OCI-LY3 (cell line): ENCODE measurements around the gene TCF25.

Experiments used
- EZH2phosphoT487 ChIP-seq: fragments of 200-600 bp; shearing (Covaris generic); IDR thresholded peaks from 2 replicates; pipeline ENCODE4 v1.6.1; 2018; ENCODE audit warnings: antibody characterized with exemption, mixed run types, low read depth
- TF ChIP-seq, protein P1 (sequence below): fragments of 200-600, 300-600 bp; sonication (generic); IDR thresholded peaks from 2 replicates; pipeline ENCODE4 v1.5.1; 2014; ENCODE audit warnings: antibody characterized with exemption, low read length, low read depth

DNA sequence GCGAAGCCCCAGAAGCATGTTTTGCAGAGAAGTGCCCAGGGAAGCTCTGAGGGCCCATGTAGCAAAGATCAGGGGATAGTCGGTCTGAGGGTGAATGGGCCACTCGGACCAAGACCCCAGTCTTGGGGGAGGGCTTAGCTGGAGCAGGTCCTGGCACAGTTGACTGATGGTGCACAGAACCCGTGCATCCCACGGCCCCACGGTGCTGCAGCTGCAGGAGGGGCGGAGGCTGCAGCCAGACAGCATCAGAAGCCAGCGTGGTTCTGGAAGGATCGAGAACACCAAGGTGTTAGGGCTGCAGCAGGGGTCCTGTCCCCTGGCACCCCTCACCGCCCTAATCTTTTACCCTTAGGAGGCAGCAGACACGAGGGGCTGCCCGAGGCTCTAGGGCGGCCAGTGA is 38.8 kb downstream of the TCF25 start:
- TF ChIP-seq, protein P1, sequence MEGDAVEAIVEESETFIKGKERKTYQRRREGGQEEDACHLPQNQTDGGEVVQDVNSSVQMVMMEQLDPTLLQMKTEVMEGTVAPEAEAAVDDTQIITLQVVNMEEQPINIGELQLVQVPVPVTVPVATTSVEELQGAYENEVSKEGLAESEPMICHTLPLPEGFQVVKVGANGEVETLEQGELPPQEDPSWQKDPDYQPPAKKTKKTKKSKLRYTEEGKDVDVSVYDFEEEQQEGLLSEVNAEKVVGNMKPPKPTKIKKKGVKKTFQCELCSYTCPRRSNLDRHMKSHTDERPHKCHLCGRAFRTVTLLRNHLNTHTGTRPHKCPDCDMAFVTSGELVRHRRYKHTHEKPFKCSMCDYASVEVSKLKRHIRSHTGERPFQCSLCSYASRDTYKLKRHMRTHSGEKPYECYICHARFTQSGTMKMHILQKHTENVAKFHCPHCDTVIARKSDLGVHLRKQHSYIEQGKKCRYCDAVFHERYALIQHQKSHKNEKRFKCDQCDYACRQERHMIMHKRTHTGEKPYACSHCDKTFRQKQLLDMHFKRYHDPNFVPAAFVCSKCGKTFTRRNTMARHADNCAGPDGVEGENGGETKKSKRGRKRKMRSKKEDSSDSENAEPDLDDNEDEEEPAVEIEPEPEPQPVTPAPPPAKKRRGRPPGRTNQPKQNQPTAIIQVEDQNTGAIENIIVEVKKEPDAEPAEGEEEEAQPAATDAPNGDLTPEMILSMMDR: no peak
- TF ChIP-seq EZH2phosphoT487: no peak
